OCI-LY7 (cell line): ENCODE measurements around the gene NDUFV2. TPM values are rescaled to one million over a fixed set of nuclear protein-coding genes. Genes with fewer than 3 reads are reported as not detected.

Source experiments
- BruUV-seq: library from RNA; stranded (reverse); fragments of 400-500 nt; replicated peaks from 2 replicates; lab custom pipeline; 2021; lab: Mats Ljungman, UMichigan
- CTCF ChIA-PET: fragments of 300-600 bp; sonication (Branson Sonifier 250); formaldehyde crosslinking; loops from one replicate; lab custom pipeline; 2022; ENCODE audit warnings: antibody characterized with exemption; ENCODE audit not compliant: unreplicated experiment; lab: Charles Lee
- POLR2A ChIA-PET: fragments of 300-600 bp; sonication (Branson Sonifier 250); formaldehyde crosslinking; loops from one replicate; lab custom pipeline; 2022; ENCODE audit warnings: antibody characterized with exemption; lab: Charles Lee
- DNase-seq: peaks from one replicate; pipeline ENCODE4 v3.0.0-alpha.2; 2015; ENCODE audit warnings: low spot score
- H2AFZ ChIP-seq: fragments of 200-600 bp; sonication (generic), shearing (Covaris generic); 2 replicates; pipeline ENCODE4 v1.6.1; 2014; ENCODE audit warnings: mild to moderate bottlenecking, antibody characterized with exemption, low read length, moderate library complexity
- H3K27ac ChIP-seq: fragments of 200-600 bp; sonication (generic); 2 replicates; pipeline ENCODE4 v1.5.1; 2014; ENCODE audit warnings: mixed run types, low read depth, mild to moderate bottlenecking, moderate library complexity, low read length, inconsistent platforms; ENCODE audit not compliant: poor library complexity, severe bottlenecking
- H3K36me3 ChIP-seq: fragments of 200-600 bp; sonication (generic); 2 replicates; pipeline ENCODE4 v1.6.1; 2014; ENCODE audit warnings: mild to moderate bottlenecking, antibody characterized with exemption, low read length, moderate library complexity, mixed read lengths; ENCODE audit not compliant: insufficient read depth
- H3K4me1 ChIP-seq: fragments of 200-600 bp; sonication (generic); 2 replicates; pipeline ENCODE4 v1.5.1; 2014; ENCODE audit warnings: mild to moderate bottlenecking, low read length; ENCODE audit not compliant: insufficient read depth, poor library complexity, severe bottlenecking
- H3K4me2 ChIP-seq: fragments of 200-600 bp; sonication (generic); 2 replicates; pipeline ENCODE4 v1.6.1; 2014; ENCODE audit warnings: mild to moderate bottlenecking, low read length
- H3K4me3 ChIP-seq: fragments of 200-600 bp; sonication (generic); 2 replicates; pipeline ENCODE4 v1.5.1; 2014; ENCODE audit warnings: mild to moderate bottlenecking, low read depth, low read length; ENCODE audit not compliant: poor library complexity, severe bottlenecking
- H3K79me2 ChIP-seq: fragments of 200-600 bp; sonication (generic); 2 replicates; pipeline ENCODE4 v1.6.1; 2016; ENCODE audit warnings: low read depth, mild to moderate bottlenecking, low read length, moderate library complexity, mixed read lengths; ENCODE audit not compliant: insufficient read depth
- H3K9me2 ChIP-seq: fragments of 200-600 bp; sonication (generic); 2 replicates; pipeline ENCODE4 v1.6.1; 2016; ENCODE audit warnings: mild to moderate bottlenecking, low read length, mixed read lengths; ENCODE audit not compliant: insufficient read depth
- H3K9me3 ChIP-seq: fragments of 200-600 bp; sonication (generic); 2 replicates; pipeline ENCODE4 v1.6.1; 2014; ENCODE audit warnings: mild to moderate bottlenecking, mixed run types, low read length, mixed read lengths
- H4K20me1 ChIP-seq: fragments of 200-600 bp; sonication (generic); 2 replicates; pipeline ENCODE4 v1.6.1; 2014; ENCODE audit warnings: mild to moderate bottlenecking, antibody characterized with exemption, low read length, moderate library complexity, mixed read lengths; ENCODE audit not compliant: insufficient read depth
- EZH2phosphoT487 ChIP-seq: fragments of 200-600 bp; sonication (generic); IDR thresholded peaks from 2 replicates; pipeline ENCODE4 v1.6.1; 2018; ENCODE audit warnings: low read depth, borderline replicate concordance, mild to moderate bottlenecking, mixed run types, antibody characterized with exemption, low read length, moderate library complexity, mixed read lengths
- intact Hi-C: fragments of 100-400 bp; cut with micrococcal nuclease; formaldehyde crosslinking; loops from one replicate; pipeline ENCODE4 v1.10.0; 2022; ENCODE audit not compliant: unreplicated experiment
- total RNA-seq, 2 experiments: library from RNA; depleted of rRNA in 1 of 2; stranded (reverse); fragments of >200 nt in 1 of 2; shearing (Covaris generic) in 1 of 2; gene quantifications; 2 replicates each; pipeline ENCODE4 v1.2.3, GENCODE V29; 2014 to 2022
- TF ChIP-seq, protein P1 (sequence below): fragments of 200-600 bp; sonication (generic); conservative IDR thresholded peaks from 2 replicates; pipeline ENCODE4 v1.5.1; 2014; ENCODE audit warnings: mild to moderate bottlenecking, antibody characterized with exemption, low read length, moderate library complexity, mixed read lengths

Gene NDUFV2
- total RNA-seq, 2 experiments from 2014 or later: 185 to 201 TPM

GRCh38 chr18:9135081-9135911 is 32.8 kb downstream of the NDUFV2 start:
- peak overlapping the region; percentile 75 for H2AFZ ChIP-seq
- no peak for DNase-seq
- peaks cover 17% of the 10 kb centered on the region for H4K20me1 ChIP-seq
- H3K4me1 ChIP-seq: peaks cover 32% of the 10 kb centered on the region
- H3K9me3 ChIP-seq: no peaks in the 10 kb centered on the region
- peak overlapping the region; percentile 84 for H3K4me3 ChIP-seq
- H3K9me2 ChIP-seq: no peaks in the 10 kb centered on the region
- TF ChIP-seq, protein P1, sequence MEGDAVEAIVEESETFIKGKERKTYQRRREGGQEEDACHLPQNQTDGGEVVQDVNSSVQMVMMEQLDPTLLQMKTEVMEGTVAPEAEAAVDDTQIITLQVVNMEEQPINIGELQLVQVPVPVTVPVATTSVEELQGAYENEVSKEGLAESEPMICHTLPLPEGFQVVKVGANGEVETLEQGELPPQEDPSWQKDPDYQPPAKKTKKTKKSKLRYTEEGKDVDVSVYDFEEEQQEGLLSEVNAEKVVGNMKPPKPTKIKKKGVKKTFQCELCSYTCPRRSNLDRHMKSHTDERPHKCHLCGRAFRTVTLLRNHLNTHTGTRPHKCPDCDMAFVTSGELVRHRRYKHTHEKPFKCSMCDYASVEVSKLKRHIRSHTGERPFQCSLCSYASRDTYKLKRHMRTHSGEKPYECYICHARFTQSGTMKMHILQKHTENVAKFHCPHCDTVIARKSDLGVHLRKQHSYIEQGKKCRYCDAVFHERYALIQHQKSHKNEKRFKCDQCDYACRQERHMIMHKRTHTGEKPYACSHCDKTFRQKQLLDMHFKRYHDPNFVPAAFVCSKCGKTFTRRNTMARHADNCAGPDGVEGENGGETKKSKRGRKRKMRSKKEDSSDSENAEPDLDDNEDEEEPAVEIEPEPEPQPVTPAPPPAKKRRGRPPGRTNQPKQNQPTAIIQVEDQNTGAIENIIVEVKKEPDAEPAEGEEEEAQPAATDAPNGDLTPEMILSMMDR: no peak
- peaks cover 69% of the 10 kb centered on the region for H3K79me2 ChIP-seq
- H3K36me3 ChIP-seq: peaks cover 56% of the 10 kb centered on the region
- H3K27ac ChIP-seq: peak overlapping the region; percentile 94
- no TSS peak for BruUV-seq
- ChIA-PET POLR2A (interaction anchor here (0.6 to 3.3 kb wide), 9 partner anchors 8 to 489 kb away, joined by 3 to 20 read pairs (median 4); partner anchors contain the start of gene NDUFV2), CTCF (no interaction called here)
- H3K4me2 ChIP-seq: peak overlapping the region; percentile 96
- intact Hi-C loops: loop anchor here (5.0 to 10.0 kb wide), 2 partner anchors 340 to 428 kb away; partner anchors contain the start of genes MTCL1 and RALBP1

- H3K4me3 ChIP-seq: peak overlapping the region; percentile 84
- intact Hi-C loops: loop anchor here (1.0 to 10.0 kb wide), 4 partner anchors 34 to 429 kb away; partner anchors contain the start of genes MTCL1, NDUFV2, RALBP1 and TWSG1
- BruUV-seq: TSS peak; percentile 55
- peaks cover 38% of the 10 kb centered on the region for H3K4me1 ChIP-seq
- H3K27ac ChIP-seq: peak overlapping the region; percentile 94
- no peak for TF ChIP-seq EZH2phosphoT487
- TF ChIP-seq, protein P1: no peak; the same call in 1 of the 2 replicates
- peak; percentile 77 for DNase-seq
- peaks cover 69% of the 10 kb centered on the region for H3K79me2 ChIP-seq
- peaks cover 18% of the 10 kb centered on the region for H4K20me1 ChIP-seq
- ChIA-PET POLR2A (interaction anchor here (1.1 to 3.3 kb wide), 7 partner anchors 9 to 53 kb away, joined by 3 to 20 read pairs (median 4); partner anchors contain the start of gene NDUFV2), CTCF (no interaction called here)
- peak overlapping the region; percentile 75 for H2AFZ ChIP-seq
- peaks cover 49% of the 10 kb centered on the region for H3K36me3 ChIP-seq
- H3K9me3 ChIP-seq: no peaks in the 10 kb centered on the region
- no peaks in the 10 kb centered on the region for H3K9me2 ChIP-seq
- peak overlapping the region; percentile 96 for H3K4me2 ChIP-seq
These were observed 33.4 kb downstream of the NDUFV2 start for GRCh38 chr18:9135912-9136314.
